DND-41 (cell line): ENCODE results near the gene DUOXA2.

Experiments
- ATAC-seq: fragments of 200-7000 bp; cut with Tn5 transposase; 3 replicates; pipeline ENCODE4 v1.9.1; 2021; ENCODE audit warnings: low read depth; ENCODE audit not compliant: insufficient read depth
- DNase-seq: peaks from one replicate; pipeline ENCODE4 v3.0.0-alpha.2; 2020
- H2AFZ ChIP-seq: 2 replicates; pipeline ENCODE4 v1.6.0; 2012; ENCODE audit warnings: low read depth, low read length
- H3K27ac ChIP-seq: 2 replicates; pipeline ENCODE4 v1.5.1; 2012; ENCODE audit warnings: low read length, inconsistent platforms
- H3K27me3 ChIP-seq: fragments of 200-600 bp; sonication (generic); 2 replicates; pipeline ENCODE4 v1.6.0; 2012; ENCODE audit warnings: low read length, mild to moderate bottlenecking, inconsistent platforms; ENCODE audit not compliant: insufficient read depth, poor library complexity
- H3K36me3 ChIP-seq: 2 replicates; pipeline ENCODE4 v1.5.1; 2012; ENCODE audit warnings: low read length, inconsistent platforms; ENCODE audit not compliant: insufficient read depth
- H3K4me1 ChIP-seq: 2 replicates; pipeline ENCODE4 v1.5.1; 2012; ENCODE audit warnings: mild to moderate bottlenecking, low read length; ENCODE audit not compliant: insufficient read depth
- H3K4me2 ChIP-seq: 2 replicates; pipeline ENCODE4 v1.6.0; 2012; ENCODE audit warnings: mild to moderate bottlenecking, moderate library complexity, low read length, inconsistent platforms; ENCODE audit not compliant: insufficient read depth
- H3K4me3 ChIP-seq, 2 experiments: fragments of 200-600 bp in 1 of 2; shearing (Covaris generic) in 1 of 2; 2 replicates each; pipeline ENCODE4 v1.5.1; 2012 to 2016; ENCODE audit warnings: inconsistent platforms in 2 of 2, low read length in 2 of 2, mild to moderate bottlenecking in 2 of 2, low read depth in 1 of 2, moderate library complexity in 1 of 2
- H3K79me2 ChIP-seq: 2 replicates; pipeline ENCODE4 v1.6.0; 2012; ENCODE audit warnings: low read length, inconsistent platforms; ENCODE audit not compliant: insufficient read depth
- H3K9ac ChIP-seq: 2 replicates; pipeline ENCODE4 v1.6.0; 2012; ENCODE audit warnings: low read depth, mild to moderate bottlenecking, inconsistent platforms, low read length, moderate library complexity
- H3K9me3 ChIP-seq: 2 replicates; pipeline ENCODE4 v1.5.1; 2012; ENCODE audit warnings: low read length, moderate library complexity, mild to moderate bottlenecking, inconsistent platforms; ENCODE audit not compliant: insufficient read depth, severe bottlenecking
- H4K20me1 ChIP-seq: 2 replicates; pipeline ENCODE4 v1.6.0; 2012; ENCODE audit warnings: low read length; ENCODE audit not compliant: insufficient read depth
- EZH2 ChIP-seq: IDR thresholded peaks from 3 replicates; pipeline ENCODE4 v1.6.1; 2012; ENCODE audit warnings: borderline replicate concordance, low read depth, mild to moderate bottlenecking, moderate library complexity, low read length, inconsistent platforms; ENCODE audit not compliant: severe bottlenecking
- TF ChIP-seq, protein P1 (sequence below): IDR thresholded peaks from 2 replicates; pipeline ENCODE4 v1.5.1; 2012; ENCODE audit warnings: borderline replicate concordance, low read length, moderate library complexity, mild to moderate bottlenecking; ENCODE audit not compliant: poor library complexity, severe bottlenecking; ENCODE audit errors: extremely low read depth

The DUOXA2 gene

DNA sequence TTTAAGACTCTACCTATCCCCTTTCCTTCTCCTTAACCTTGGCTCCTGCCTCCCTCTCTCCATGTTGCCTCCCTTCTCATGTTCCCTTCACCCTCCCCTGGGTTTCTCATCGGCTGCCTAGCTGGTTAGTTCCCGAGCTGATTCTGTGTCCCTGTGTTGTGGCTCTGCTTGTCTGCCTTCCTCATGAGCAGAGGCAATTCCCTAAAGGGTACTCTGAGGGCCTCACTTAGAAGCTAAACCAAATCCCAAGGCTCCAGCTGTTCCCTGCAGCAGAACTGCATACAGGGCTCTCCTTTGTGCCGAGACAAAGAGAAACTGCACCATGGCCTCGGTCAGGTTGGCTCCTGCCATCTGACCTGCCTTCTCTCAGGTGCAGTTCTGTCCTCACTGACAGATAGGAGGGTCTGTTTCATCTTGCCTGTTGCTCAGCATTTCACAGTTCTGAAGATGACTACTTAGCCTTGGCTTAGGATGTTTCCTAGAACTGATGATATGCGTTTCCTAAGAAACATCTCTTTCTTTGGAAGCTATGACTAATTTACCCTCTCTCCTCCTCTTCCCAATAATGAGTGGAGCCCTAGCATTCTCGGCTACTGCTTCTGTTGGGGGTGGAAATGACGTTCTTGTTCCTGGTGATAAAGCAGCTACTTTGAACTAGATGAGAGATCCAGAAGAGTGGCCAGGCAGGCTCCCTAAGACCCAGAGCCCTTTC lies 42.8 kb downstream of the DUOXA2 start:
- DNase-seq (no peak), ATAC-seq (no peak)
- H3K4me2 ChIP-seq, result no peak overlapping the region
- H3K27me3 ChIP-seq, result no peaks in the 10 kb centered on the region
- TF ChIP-seq, protein P1, sequence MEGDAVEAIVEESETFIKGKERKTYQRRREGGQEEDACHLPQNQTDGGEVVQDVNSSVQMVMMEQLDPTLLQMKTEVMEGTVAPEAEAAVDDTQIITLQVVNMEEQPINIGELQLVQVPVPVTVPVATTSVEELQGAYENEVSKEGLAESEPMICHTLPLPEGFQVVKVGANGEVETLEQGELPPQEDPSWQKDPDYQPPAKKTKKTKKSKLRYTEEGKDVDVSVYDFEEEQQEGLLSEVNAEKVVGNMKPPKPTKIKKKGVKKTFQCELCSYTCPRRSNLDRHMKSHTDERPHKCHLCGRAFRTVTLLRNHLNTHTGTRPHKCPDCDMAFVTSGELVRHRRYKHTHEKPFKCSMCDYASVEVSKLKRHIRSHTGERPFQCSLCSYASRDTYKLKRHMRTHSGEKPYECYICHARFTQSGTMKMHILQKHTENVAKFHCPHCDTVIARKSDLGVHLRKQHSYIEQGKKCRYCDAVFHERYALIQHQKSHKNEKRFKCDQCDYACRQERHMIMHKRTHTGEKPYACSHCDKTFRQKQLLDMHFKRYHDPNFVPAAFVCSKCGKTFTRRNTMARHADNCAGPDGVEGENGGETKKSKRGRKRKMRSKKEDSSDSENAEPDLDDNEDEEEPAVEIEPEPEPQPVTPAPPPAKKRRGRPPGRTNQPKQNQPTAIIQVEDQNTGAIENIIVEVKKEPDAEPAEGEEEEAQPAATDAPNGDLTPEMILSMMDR, result no peak
- no peak for TF ChIP-seq EZH2
- no peaks in the 10 kb centered on the region for H3K79me2 ChIP-seq
- peaks cover 4% of the 10 kb centered on the region for H4K20me1 ChIP-seq
- no peak overlapping the region for H3K4me3 ChIP-seq
- no peaks in the 10 kb centered on the region for H3K9me3 ChIP-seq
- no peak overlapping the region for H3K9ac ChIP-seq
- no peaks in the 10 kb centered on the region for H3K4me1 ChIP-seq
- H2AFZ ChIP-seq, result no peak overlapping the region
- H3K36me3 ChIP-seq, result no peaks in the 10 kb centered on the region
- no peak overlapping the region for H3K27ac ChIP-seq

DNA sequence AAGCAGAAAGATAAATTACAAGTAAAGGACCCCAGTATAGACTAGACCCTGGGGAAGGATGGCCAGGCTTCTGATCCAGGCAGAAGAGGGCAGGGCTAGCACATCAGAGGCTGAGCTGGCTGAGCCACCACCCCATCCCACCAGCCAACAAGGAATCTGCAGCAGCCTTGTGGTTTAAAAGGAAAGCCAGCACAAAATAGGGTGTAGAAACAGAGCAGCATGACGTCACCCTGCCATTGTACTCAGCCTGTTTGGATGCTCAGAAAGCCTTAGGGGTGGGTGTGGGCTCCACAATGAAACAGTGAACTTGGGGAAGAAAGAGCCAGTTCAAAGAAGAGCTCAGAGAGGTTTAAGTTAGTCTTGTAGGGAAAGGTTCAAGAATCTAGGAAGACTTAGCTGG lies 43.8 kb downstream of the DUOXA2 start:
- H4K20me1 ChIP-seq, result peaks cover 4% of the 10 kb centered on the region
- no peaks in the 10 kb centered on the region for H3K36me3 ChIP-seq
- no peak overlapping the region for H3K9ac ChIP-seq
- H3K4me2 ChIP-seq, result no peak overlapping the region
- H2AFZ ChIP-seq, result no peak overlapping the region
- no peak overlapping the region for H3K27ac ChIP-seq
- H3K4me1 ChIP-seq, result no peaks in the 10 kb centered on the region
- H3K9me3 ChIP-seq, result no peaks in the 10 kb centered on the region
- no peak for DNase-seq
- TF ChIP-seq, protein P1, result no peak
- no peak for TF ChIP-seq EZH2
- H3K27me3 ChIP-seq, result no peaks in the 10 kb centered on the region
- no peak overlapping the region for H3K4me3 ChIP-seq
- no peak for ATAC-seq
- H3K79me2 ChIP-seq, result no peaks in the 10 kb centered on the region

DNA sequence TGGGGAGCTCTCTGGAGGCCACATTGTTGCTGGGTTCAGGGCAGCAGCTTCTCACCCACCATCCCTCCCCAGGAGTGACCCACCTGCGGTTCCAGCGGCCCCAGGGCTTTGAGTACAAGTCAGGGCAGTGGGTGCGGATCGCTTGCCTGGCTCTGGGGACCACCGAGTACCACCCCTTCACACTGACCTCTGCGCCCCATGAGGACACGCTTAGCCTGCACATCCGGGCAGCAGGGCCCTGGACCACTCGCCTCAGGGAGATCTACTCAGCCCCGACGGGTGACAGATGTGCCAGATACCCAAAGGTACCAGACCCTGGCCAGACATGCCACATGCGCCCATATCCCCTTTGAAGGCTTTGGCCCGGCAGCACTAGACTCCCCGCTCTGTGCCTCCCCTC lies 47.5 kb downstream of the DUOXA2 start:
- Histone ChIP-seq H3K4me1 (peaks cover 15% of the 10 kb centered on the region), H3K36me3 (no peaks in the 10 kb centered on the region), H3K4me3 (no peak overlapping the region), H2AFZ (no peak overlapping the region), H3K4me2 (no peak overlapping the region), H3K27me3 (no peaks in the 10 kb centered on the region), H3K9me3 (no peaks in the 10 kb centered on the region), H4K20me1 (peaks cover 4% of the 10 kb centered on the region), H3K27ac (no peak overlapping the region), H3K9ac (no peak overlapping the region), H3K79me2 (peaks cover 8% of the 10 kb centered on the region)
- DNase-seq (no peak), ATAC-seq (no peak)
- no peak for TF ChIP-seq EZH2
- TF ChIP-seq, protein P1, result no peak
